Right lobe of liver (tissue), 6 donors: ENCODE data around the gene TLE6. TPM values are rescaled to one million over a fixed set of nuclear protein-coding genes. Genes with fewer than 3 reads are reported as not detected.

ENCODE experiments used
- ATAC-seq, 4 donors: fragments of 200-7000 bp; cut with Tn5 transposase; one replicate each; pipeline ENCODE4 v1.9.1; 2020; ENCODE audit warnings: mild to moderate bottlenecking in 4 of 4, moderate library complexity in 4 of 4
- DNase-seq, 3 donors: peaks; one replicate each; pipeline ENCODE4 v3.0.0-alpha.2; 2020
- H3K27ac ChIP-seq, 3 donors: fragments of 200-600 bp; one replicate each; pipeline ENCODE4 v1.8.0; 2022
- H3K27me3 ChIP-seq, 2 donors: fragments of 200-600 bp; one replicate each; pipeline ENCODE4 v1.8.0; 2022
- H3K36me3 ChIP-seq, 4 donors: fragments of 200-600 bp; sonication (generic) in 1 of 4; one replicate each; pipeline versions ENCODE4 v1.5.1 to v1.8.0; 2017 to 2022; ENCODE audit warnings: control low read depth in 1 of 4
- H3K4me1 ChIP-seq, 4 donors: fragments of 200-600 bp; sonication (generic) in 1 of 4; one replicate each; pipeline versions ENCODE4 v1.5.1 to v1.8.0; 2017 to 2022; ENCODE audit warnings: control low read depth in 1 of 4
- H3K4me3 ChIP-seq, 3 donors: fragments of 200-600 bp; one replicate each; pipeline ENCODE4 v1.8.0; 2022
- H3K9me3 ChIP-seq, 4 donors: fragments of 200-600 bp; sonication (generic) in 1 of 4; one replicate each; pipeline versions ENCODE4 v1.5.1 to v1.8.0; 2017 to 2022; ENCODE audit warnings: control low read depth in 1 of 4
- POLR2A ChIP-seq: fragments of 450-650 bp; IDR thresholded peaks from one replicate; pipeline ENCODE4 v1.6.1; 2017; ENCODE audit warnings: antibody characterized with exemption, mild to moderate bottlenecking
- WGBS: methylation state at CpG from one replicate; pipeline ENCODE4 v1.1.6; 2018; ENCODE audit warnings: low coverage, low lambda C conversion rate; ENCODE audit not compliant: insufficient coverage; ENCODE audit errors: missing lambda C conversion rate; 5-methylcytosine and 5-hydroxymethylcytosine counted together
- intact Hi-C, 2 donors: fragments of 100-400 bp; cut with DNase I; formaldehyde crosslinking; loops; one replicate each; pipeline versions ENCODE4 v1.11.2 to v1.14.1; 2022
- total RNA-seq, 6 experiments: library from RNA; depleted of rRNA in 2 of 6; stranded (reverse); fragments of >200 nt in 2 of 6; fragmentation: NEBNext Ultra II Directional in 3 of 6; extraction: Animal tissue kit (Norgen Biotek cat#: 25700) in 3 of 6; gene quantifications; one replicate each; pipeline versions ENCODE4 v1.1.0 to v1.2.4, GENCODE V29; 2016 to 2023
- TF ChIP-seq, protein P1 (sequence below), 4 donors: fragments of 200-600 bp in 3 of 4; fragments of 450-650 bp in 1 of 4; IDR thresholded peaks; one replicate each; pipeline versions ENCODE4 v1.5.1 to v1.8.0; 2016 to 2022; ENCODE audit warnings: antibody characterized with exemption in 4 of 4, mild to moderate bottlenecking in 2 of 4
- donor health status: DM: no; HTN: yes; CAD: no.
- donor health status: DM: no; HTN: no; CAD: no.
- donor health status: DM: no; HTN: no; CAD: no.
- donor health status: DM: no; HTN: yes; CAD: no.
- donor health status: DM: no; HTN: yes; CAD: no.

Gene TLE6
- total RNA-seq, 6 experiments from 2014 or later = 2.3 to 8.9 (median 4.6) TPM

DNA sequence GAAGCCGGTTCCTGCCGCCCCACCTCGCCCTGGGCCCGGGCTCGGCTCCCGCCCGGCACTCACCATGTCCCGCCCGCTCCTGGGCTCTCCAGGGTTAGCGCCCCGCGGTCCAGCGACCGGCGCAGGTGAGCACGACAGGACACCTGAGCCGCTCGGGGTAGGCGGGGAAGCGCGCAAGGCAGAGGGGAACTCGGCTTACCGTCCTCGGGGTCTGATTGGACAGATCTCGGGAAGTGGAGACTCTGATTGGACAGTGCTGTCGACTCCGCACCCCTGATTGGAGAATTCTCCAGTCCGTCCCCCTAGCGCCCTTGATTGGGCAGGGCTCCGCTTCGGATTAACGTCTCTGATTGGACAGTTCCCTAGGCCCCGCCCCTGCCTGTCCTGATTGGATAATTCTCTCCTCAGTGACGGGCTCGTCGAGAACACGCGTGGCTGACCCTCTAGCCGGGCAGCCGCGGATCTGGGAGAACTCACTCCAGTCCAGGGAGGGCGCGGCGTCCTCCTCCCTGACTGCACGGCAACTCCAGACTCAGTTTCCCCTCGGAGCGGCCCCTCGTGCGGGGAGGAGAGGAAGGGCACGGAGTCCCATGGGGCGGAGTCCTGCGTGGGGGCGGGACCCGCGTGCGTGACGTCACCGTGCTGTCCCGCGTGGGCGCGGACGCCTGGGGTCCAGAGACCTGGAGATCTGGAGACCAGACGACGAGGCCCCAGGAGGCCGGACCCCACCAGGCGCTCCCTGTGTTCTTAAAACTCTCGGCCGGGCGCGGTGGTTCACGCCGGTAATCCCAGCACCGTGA, 32.4 kb upstream of the TLE6 start, which contains the start of gene ZNF77:
TSS of gene ZNF77 (minus strand) at position 197 of the 800 bp plus-strand sequence. CDS start at position 66, 131 bp downstream.
- no peaks in the 10 kb centered on the region for H3K9me3 ChIP-seq
- H3K4me1 ChIP-seq = peaks cover 0 to 19% (median 5%) of the 10 kb centered on the region in 4 donors
- ATAC-seq (peak; percentile 95 to 99 (median 98)), DNase-seq (peak; percentile 98 to 99 (median 98))
- peak within 1 kb of the TSS; percentile 61 to 76 (median 65) for H3K4me3 ChIP-seq
- H3K36me3 ChIP-seq = no peaks in the 10 kb centered on the region
- peak within 1 kb of the TSS; percentile 58 to 81 (median 71) for H3K27ac ChIP-seq
- TF ChIP-seq, protein P1, sequence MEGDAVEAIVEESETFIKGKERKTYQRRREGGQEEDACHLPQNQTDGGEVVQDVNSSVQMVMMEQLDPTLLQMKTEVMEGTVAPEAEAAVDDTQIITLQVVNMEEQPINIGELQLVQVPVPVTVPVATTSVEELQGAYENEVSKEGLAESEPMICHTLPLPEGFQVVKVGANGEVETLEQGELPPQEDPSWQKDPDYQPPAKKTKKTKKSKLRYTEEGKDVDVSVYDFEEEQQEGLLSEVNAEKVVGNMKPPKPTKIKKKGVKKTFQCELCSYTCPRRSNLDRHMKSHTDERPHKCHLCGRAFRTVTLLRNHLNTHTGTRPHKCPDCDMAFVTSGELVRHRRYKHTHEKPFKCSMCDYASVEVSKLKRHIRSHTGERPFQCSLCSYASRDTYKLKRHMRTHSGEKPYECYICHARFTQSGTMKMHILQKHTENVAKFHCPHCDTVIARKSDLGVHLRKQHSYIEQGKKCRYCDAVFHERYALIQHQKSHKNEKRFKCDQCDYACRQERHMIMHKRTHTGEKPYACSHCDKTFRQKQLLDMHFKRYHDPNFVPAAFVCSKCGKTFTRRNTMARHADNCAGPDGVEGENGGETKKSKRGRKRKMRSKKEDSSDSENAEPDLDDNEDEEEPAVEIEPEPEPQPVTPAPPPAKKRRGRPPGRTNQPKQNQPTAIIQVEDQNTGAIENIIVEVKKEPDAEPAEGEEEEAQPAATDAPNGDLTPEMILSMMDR (IDR thresholded peaks at IDR 0.05) = peak in 1 of 4 donors; percentile 7
- peak; percentile 53 for TF ChIP-seq POLR2A
- H3K27me3 ChIP-seq = no peaks in the 10 kb centered on the region
- intact Hi-C loops = no loop called here
- 0% methylated on average over 10 of the region's 74 CpGs for WGBS

DNA sequence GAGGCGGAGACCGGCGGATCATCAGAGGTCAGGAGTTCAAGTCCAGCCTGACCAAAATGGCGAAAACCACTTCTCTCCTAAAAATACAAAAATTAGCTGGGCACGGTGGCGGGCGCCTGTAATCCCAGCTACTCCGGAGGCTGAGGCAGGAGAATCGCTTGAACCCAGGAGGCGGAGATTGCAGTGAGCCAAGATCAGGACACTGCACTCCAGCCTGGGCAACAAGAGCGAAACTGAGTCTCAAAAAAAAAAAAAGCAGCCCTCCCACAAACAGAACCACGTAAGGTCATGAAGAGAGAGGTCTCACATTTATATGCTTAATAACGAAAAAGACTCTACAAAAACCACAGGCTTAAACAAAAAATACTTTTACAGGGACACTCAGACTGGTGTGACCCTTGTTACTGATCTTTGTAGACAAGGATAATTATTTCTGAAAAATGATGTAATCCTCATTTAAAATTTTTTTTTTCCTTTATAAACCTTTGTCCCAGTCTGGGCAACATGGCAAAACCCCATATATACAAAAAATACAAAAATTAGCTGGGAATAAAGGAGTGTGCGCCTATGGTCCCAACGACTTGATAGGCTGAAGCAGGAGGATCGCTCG, 31.7 kb upstream of the TLE6 start:
- no peaks in the 10 kb centered on the region for H3K36me3 ChIP-seq
- peaks cover 0 to 19% (median 5%) of the 10 kb centered on the region in 4 donors for H3K4me1 ChIP-seq
- peak overlapping the region; percentile 58 to 81 (median 71) for H3K27ac ChIP-seq
- no peaks in the 10 kb centered on the region for H3K27me3 ChIP-seq
- ATAC-seq (no peak), DNase-seq (no peak)
- intact Hi-C loops = no loop called here
- WGBS = 50% methylated on average over 6 of the region's 17 CpGs
- TF ChIP-seq, protein P1 (IDR thresholded peaks at IDR 0.05) = no peak
- TF ChIP-seq POLR2A = no peak
- H3K9me3 ChIP-seq = no peaks in the 10 kb centered on the region
- peak overlapping the region; percentile 61 to 76 (median 65) for H3K4me3 ChIP-seq

DNA sequence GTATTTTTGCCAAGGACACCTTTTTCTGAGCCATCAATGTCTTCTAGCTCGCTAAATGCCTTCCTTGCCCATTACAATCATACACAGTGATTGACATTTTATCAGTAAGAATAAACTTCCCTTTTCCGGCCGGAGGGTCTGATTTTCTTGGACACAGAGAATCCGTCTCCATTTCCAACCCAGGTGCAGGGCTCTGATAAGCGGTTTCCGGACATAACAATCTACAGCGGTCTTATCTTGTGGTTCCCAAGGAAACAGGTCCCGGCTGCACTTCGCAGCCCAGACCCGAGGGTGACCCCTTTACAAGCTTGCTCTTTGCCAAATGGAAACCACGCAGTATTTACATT, 27.5 kb upstream of the TLE6 start:
- Histone ChIP-seq H3K4me1 (peaks cover 0 to 17% (median 5%) of the 10 kb centered on the region in 4 donors), H3K27me3 (no peaks in the 10 kb centered on the region), H3K27ac (peak overlapping the region; percentile 83 to 89 (median 84)), H3K9me3 (no peaks in the 10 kb centered on the region), H3K36me3 (no peaks in the 10 kb centered on the region), H3K4me3 (peak overlapping the region; percentile 87 to 91 (median 91))
- intact Hi-C loops = loop anchor here in 1 of 2 donors (10.0 kb wide), 1 partner anchor 215 kb away; no protein-coding TSS in a partner anchor
- peak in 2 of 3 donors; percentile 40 to 56 for DNase-seq
- WGBS = under 1% methylated on average over 11 of the region's 11 CpGs
- TF ChIP-seq, protein P1 (IDR thresholded peaks at IDR 0.05) = no peak
- TF ChIP-seq POLR2A = no peak
- ATAC-seq = peak; percentile 9 to 35 (median 18)

DNA sequence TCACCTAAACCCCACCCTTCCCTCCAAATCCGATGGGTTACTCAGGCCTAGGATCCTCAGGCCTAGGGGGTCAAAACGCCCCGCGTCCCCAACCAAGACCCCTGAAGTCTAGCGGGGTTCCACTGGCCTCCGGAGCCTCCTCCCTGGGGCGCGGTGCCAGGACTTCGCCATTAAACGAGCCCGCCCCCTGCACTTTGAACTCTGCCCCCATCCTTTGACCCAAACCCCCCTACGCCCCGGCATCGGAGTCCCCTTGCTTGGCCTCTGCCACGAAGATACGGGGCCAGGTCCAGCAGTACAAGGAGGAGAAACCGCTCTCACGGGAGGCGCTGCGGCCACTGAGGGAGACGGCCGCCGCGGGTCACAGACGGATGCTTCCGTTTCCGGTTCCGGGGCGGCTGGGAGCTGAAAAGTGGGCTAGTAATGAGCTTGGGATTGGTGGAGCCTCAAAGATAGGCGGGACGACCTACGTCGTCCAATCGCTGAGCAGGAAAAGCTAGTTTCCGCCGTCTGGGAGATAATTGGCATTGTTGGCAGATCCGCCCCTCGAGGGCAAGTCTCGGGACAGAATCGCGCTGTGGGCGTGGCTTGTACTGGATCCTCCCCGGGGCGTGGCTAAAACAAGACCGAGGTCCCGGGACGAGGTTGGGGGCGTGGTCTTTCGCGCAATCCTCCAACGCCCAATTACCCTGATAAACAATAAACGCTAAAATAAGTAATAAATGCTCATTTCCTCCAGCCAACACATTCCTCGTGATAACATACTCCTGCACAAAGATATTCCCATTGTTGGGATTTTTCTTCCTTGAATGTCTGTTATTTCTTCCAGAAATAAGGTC, 26.9 kb upstream of the TLE6 start:
- intact Hi-C loops = loop anchor here in 1 of 2 donors (10.0 kb wide), 1 partner anchor 214 kb away; no protein-coding TSS in a partner anchor
- Histone ChIP-seq H3K4me3 (peak overlapping the region; percentile 87 to 91 (median 91)), H3K27ac (peak overlapping the region; percentile 83 to 89 (median 84)), H3K36me3 (no peaks in the 10 kb centered on the region), H3K9me3 (no peaks in the 10 kb centered on the region), H3K4me1 (peaks cover 0 to 17% (median 5%) of the 10 kb centered on the region in 4 donors), H3K27me3 (no peaks in the 10 kb centered on the region)
- peak; percentile 90 to 94 (median 93) for ATAC-seq
- peak; percentile 99 to 100 (median 100) for DNase-seq
- TF ChIP-seq POLR2A = peak; percentile 89
- TF ChIP-seq, protein P1 (IDR thresholded peaks at IDR 0.05) = no peak
- 1% methylated on average over 44 of the region's 53 CpGs for WGBS
